Ishikawa (cell line): ENCODE data around the gene BBLN.

Source experiments
- CEBPB ChIP-seq: IDR thresholded peaks from 2 replicates; pipeline ENCODE4 v1.6.1; 2012
- CREB1 ChIP-seq: IDR thresholded peaks from 2 replicates; pipeline ENCODE4 v1.6.1; 2012; ENCODE audit warnings: low read depth
- EGR1 ChIP-seq: IDR thresholded peaks from 2 replicates; pipeline ENCODE4 v1.6.1; 2012
- EP300 ChIP-seq: IDR thresholded peaks from 2 replicates; pipeline ENCODE4 v1.6.1; 2012; ENCODE audit warnings: borderline replicate concordance
- FOXM1 ChIP-seq: IDR thresholded peaks from 2 replicates; pipeline ENCODE4 v1.6.1; 2012; ENCODE audit warnings: low read depth, borderline replicate concordance
- NFIC ChIP-seq: IDR thresholded peaks from 2 replicates; pipeline ENCODE4 v1.6.1; 2012
- RAD21 ChIP-seq: IDR thresholded peaks from 2 replicates; pipeline ENCODE4 v1.6.1; 2012; ENCODE audit warnings: low read depth
- TAF1 ChIP-seq: IDR thresholded peaks from 2 replicates; pipeline ENCODE4 v1.6.1; 2012; ENCODE audit warnings: low read depth, mild to moderate bottlenecking
- TCF12 ChIP-seq: IDR thresholded peaks from 2 replicates; pipeline ENCODE4 v1.6.1; 2012; ENCODE audit warnings: low read depth
- TEAD4 ChIP-seq: IDR thresholded peaks from 2 replicates; pipeline ENCODE4 v1.6.1; 2012
- YY1 ChIP-seq: IDR thresholded peaks from 2 replicates; pipeline ENCODE4 v1.6.1; 2012; ENCODE audit warnings: low read depth
- ZBTB7A ChIP-seq: IDR thresholded peaks from 2 replicates; pipeline ENCODE4 v1.6.1; 2012; ENCODE audit warnings: low read depth
- TF ChIP-seq, protein P1 (sequence below): IDR thresholded peaks from 2 replicates; pipeline ENCODE4 v1.6.1; 2012
- TF ChIP-seq, protein P2 (sequence below): IDR thresholded peaks from 2 replicates; pipeline ENCODE4 v1.6.1; 2012; ENCODE audit warnings: low read depth, mild to moderate bottlenecking
- TF ChIP-seq, protein P3 (sequence below): IDR thresholded peaks from 2 replicates; pipeline ENCODE4 v1.6.1; 2012

Gene BBLN

DNA sequence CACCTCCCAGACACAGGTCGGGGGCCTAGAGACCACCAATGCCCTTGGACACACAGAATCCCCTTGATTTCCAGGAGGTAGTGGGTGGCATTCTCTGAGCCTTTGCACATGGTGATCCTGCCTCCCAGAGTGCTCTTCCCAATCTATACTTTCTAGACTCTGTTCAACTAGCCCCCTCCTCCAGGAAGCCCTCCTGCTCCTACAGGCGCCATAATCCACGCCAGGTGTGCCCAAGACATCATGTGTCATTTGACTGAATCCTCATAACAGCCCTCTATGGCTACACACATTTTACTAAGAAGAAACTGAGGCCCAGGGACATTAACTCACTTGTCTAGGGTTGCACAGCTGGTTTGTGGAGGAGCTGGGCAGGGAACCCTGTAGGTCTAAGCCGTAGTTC, 7.1 kb downstream of the BBLN start:
- TF ChIP-seq RAD21: no peak
- no peak for TF ChIP-seq ZBTB7A
- no peak for TF ChIP-seq EP300
- TF ChIP-seq TCF12: no peak
- TF ChIP-seq TEAD4: no peak
- no peak for TF ChIP-seq FOXM1
- TF ChIP-seq CREB1: no peak
- TF ChIP-seq, protein P1, sequence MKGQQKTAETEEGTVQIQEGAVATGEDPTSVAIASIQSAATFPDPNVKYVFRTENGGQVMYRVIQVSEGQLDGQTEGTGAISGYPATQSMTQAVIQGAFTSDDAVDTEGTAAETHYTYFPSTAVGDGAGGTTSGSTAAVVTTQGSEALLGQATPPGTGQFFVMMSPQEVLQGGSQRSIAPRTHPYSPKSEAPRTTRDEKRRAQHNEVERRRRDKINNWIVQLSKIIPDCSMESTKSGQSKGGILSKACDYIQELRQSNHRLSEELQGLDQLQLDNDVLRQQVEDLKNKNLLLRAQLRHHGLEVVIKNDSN: no peak
- TF ChIP-seq, protein P2, sequence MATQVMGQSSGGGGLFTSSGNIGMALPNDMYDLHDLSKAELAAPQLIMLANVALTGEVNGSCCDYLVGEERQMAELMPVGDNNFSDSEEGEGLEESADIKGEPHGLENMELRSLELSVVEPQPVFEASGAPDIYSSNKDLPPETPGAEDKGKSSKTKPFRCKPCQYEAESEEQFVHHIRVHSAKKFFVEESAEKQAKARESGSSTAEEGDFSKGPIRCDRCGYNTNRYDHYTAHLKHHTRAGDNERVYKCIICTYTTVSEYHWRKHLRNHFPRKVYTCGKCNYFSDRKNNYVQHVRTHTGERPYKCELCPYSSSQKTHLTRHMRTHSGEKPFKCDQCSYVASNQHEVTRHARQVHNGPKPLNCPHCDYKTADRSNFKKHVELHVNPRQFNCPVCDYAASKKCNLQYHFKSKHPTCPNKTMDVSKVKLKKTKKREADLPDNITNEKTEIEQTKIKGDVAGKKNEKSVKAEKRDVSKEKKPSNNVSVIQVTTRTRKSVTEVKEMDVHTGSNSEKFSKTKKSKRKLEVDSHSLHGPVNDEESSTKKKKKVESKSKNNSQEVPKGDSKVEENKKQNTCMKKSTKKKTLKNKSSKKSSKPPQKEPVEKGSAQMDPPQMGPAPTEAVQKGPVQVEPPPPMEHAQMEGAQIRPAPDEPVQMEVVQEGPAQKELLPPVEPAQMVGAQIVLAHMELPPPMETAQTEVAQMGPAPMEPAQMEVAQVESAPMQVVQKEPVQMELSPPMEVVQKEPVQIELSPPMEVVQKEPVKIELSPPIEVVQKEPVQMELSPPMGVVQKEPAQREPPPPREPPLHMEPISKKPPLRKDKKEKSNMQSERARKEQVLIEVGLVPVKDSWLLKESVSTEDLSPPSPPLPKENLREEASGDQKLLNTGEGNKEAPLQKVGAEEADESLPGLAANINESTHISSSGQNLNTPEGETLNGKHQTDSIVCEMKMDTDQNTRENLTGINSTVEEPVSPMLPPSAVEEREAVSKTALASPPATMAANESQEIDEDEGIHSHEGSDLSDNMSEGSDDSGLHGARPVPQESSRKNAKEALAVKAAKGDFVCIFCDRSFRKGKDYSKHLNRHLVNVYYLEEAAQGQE: no peak
- no peak for TF ChIP-seq CEBPB
- no peak for TF ChIP-seq EGR1
- TF ChIP-seq YY1: no peak
- no peak for TF ChIP-seq TAF1
- TF ChIP-seq, protein P3, sequence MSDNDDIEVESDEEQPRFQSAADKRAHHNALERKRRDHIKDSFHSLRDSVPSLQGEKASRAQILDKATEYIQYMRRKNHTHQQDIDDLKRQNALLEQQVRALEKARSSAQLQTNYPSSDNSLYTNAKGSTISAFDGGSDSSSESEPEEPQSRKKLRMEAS: no peak
- no peak for TF ChIP-seq NFIC

DNA sequence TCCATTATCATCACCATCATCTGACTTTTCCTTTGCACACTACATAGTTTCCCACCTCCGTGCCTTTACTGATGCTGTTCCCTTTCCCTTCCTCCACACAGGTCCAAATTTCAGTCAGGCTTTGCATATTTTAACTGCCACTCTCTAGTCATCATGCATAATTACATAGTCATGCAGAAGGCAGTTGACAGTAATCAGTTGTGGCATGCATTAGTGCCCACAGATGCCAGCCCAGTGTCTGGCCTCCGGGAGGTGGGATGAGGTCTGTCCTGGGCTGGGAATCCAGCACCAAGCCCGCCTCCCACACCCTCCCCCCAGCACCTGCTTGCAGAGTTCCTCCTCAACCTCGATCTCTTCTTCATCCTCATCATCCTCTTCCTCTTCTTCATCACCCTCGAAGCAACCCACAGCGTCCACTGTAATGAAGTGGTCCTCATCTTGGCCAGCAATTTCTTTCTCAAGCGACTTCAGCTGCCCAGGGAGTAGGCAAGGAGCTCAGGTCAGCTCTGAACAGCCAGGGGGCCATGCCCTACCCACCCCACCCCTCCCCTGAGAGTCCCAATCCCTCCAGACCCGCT, 8.8 kb downstream of the BBLN start:
- TF ChIP-seq CEBPB (no peak), ZBTB7A (no peak), EP300 (no peak), TCF12 (no peak), FOXM1 (no peak)

DNA sequence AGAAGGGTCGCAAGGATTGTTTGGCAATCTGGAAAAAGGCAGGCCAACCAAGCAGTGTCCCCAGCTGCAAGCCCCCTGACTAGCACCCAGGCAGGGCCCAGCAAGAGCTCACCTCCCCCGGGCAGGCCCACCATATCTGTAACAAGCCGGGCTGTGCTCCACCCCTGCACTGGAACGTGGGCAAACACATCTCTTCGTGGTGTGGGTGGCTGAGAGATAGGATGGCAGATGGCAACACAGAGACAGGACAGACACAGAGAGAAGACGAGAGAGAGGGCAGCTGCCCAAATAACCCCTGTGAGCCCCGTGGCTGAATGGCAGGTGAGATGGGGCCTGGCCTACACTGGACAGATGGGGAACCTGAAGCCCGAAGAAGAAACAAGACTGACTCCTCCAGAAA, 9.4 kb downstream of the BBLN start:
- TF ChIP-seq RAD21 (no peak), YY1 (no peak), TEAD4 (no peak), CREB1 (no peak), FOXM1 (no peak), CEBPB (no peak)
- TF ChIP-seq, protein P3: no peak

DNA sequence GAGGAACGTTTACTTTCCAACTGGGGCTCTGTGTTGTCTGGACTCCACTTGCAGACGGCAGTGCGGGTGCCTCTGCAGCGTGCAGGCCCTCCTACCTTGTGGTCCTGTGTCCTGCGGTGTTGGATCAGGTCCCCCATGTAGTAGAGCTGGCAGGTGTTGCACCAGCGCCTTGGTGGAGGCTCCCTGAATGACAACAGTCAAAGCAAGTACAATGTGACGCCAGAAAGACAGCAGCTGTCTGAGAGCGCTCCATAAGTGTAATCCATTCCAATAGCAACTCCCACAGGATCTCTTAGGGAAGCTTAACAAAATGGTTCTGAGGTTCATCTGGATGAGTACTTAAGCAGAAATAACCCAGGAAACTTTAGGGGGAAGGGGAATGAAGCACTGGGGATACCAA, 9.9 kb downstream of the BBLN start:
- TF ChIP-seq NFIC: no peak
- TF ChIP-seq CREB1: no peak
- TF ChIP-seq, protein P2: no peak
- no peak for TF ChIP-seq YY1
- no peak for TF ChIP-seq TCF12
- no peak for TF ChIP-seq ZBTB7A
- TF ChIP-seq FOXM1: no peak
- no peak for TF ChIP-seq RAD21
- TF ChIP-seq EGR1: no peak

DNA sequence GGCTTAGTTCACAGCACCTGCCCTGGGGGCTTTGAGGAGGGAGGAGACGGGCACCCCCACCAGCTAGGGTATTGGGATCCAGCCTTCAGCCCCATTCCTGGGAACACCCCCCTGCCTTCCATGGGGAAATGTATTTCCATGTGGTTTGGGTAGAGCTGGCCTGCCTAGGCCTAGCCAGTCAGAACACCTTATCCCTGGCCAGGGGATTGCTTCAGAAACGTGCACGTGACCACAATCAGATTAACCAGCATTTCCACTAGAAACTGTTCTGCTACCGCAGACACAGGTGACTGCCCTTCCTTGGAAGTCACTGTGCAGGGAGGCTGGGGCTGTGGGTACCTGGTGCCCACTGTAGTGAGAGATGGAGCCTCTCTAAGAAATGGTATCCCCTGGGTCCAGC, 14.0 kb downstream of the BBLN start:
- TF ChIP-seq, protein P1: 0 out of 2 replicates have a peak, but pooled peaks have one; percentile 37
- TF ChIP-seq, protein P3: no peak

DNA sequence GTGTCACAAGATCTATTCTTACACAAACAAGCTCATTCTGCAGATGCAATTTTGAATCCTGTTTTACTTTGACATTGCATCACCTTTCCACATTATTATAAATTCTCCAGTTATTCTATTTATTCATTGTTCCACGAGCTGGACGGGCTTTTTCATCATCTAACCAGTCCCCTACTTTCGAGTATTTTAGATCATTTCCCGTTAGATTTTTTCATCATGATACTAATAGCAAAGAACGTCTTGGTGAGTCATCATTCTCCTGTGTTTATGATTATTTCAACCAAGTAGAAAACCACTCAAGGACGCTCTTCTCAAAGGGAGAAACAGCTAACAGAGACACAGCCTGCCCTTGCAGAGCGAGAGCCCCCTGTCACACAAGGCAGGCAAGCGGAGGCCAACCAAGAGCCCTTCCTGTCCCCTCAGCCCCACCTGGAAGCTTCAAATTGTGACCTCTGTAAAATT, 15.1 kb downstream of the BBLN start:
- TF ChIP-seq NFIC (no peak), TCF12 (no peak), EGR1 (no peak), TEAD4 (no peak), EP300 (no peak), FOXM1 (no peak), RAD21 (no peak)

DNA sequence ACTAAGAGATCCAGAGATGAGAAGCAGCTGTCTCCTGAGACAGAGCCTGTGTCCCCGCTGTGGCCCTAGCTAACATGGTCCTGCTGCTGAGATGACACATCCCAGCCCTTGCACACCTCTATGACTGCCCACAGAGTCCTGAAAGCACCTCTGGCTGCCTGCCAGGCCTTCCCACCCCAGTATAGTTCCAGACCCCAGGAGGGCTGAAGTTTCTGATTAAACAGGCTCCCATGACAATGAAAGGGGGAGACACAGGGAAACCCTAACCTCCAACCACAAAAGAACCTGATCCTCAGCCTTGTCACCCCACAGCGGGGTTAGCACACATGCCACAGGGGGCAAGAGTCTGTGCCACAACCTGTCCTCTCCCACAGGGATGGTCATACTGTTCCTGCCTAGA, 15.7 kb downstream of the BBLN start:
- TF ChIP-seq FOXM1 (peak; percentile 39), NFIC (peak; percentile 92), TAF1 (no peak), TEAD4 (peak; percentile 60), CREB1 (no peak), EGR1 (0 out of 2 replicates have a peak, but pooled peaks have one; percentile 16), ZBTB7A (0 out of 2 replicates have a peak, but pooled peaks have one; percentile 31), EP300 (peak; percentile 82), TCF12 (peak; percentile 70)
- TF ChIP-seq, protein P1: no peak
- TF ChIP-seq, protein P3: peak; percentile 26; the same call in 1 of the 2 replicates
- TF ChIP-seq, protein P2: no peak
